Hepatocyte (in vitro differentiated cells): ENCODE measurements around the gene SPPL2C. TPM values are rescaled to one million over a fixed set of nuclear protein-coding genes. Genes with fewer than 3 reads are reported as not detected.
A peak's percentile ranks its signal among the peaks of the same experiment; 100 is the strongest.

ENCODE experiments used
- DNase-seq: peaks from one replicate; pipeline ENCODE4 v3.0.0-alpha.2; 2016; ENCODE audit warnings: low spot score
- H2AFZ ChIP-seq: fragments of 200-600 bp; sonication (generic); 2 replicates; pipeline ENCODE4 v1.6.0; 2016; ENCODE audit warnings: antibody characterized with exemption, mild to moderate bottlenecking
- H3K27ac ChIP-seq: fragments of 200-600 bp; sonication (generic); 2 replicates; pipeline ENCODE4 v1.5.1; 2016; ENCODE audit warnings: mild to moderate bottlenecking
- H3K27me3 ChIP-seq: fragments of 200-600 bp; sonication (generic); 2 replicates; pipeline ENCODE4 v1.6.1; 2016
- H3K36me3 ChIP-seq: fragments of 200-600 bp; sonication (generic); replicated peaks from 2 replicates; pipeline ENCODE4 v1.5.1; 2016; ENCODE audit warnings: low read depth; ENCODE audit not compliant: insufficient read depth
- H3K4me1 ChIP-seq: fragments of 200-600 bp; sonication (generic); 2 replicates; pipeline ENCODE4 v1.5.1; 2016; ENCODE audit warnings: mild to moderate bottlenecking, moderate library complexity; ENCODE audit not compliant: insufficient read depth
- H3K4me2 ChIP-seq: fragments of 200-600 bp; sonication (generic); 2 replicates; pipeline ENCODE4 v1.6.0; 2016
- H3K4me3 ChIP-seq: fragments of 200-600 bp; sonication (generic); 2 replicates; pipeline ENCODE4 v1.5.1; 2016; ENCODE audit warnings: mild to moderate bottlenecking
- H3K79me2 ChIP-seq: fragments of 200-600 bp; sonication (generic); 2 replicates; pipeline ENCODE4 v1.6.0; 2017; ENCODE audit warnings: mild to moderate bottlenecking
- H3K9me2 ChIP-seq: fragments of 200-600 bp; sonication (generic); replicated peaks from 2 replicates; pipeline ENCODE4 v1.6.0; 2017; ENCODE audit warnings: mild to moderate bottlenecking; ENCODE audit not compliant: insufficient read depth
- H3K9me3 ChIP-seq: fragments of 200-600 bp; sonication (generic); 2 replicates; pipeline ENCODE4 v1.5.1; 2016; ENCODE audit warnings: low read depth, mild to moderate bottlenecking
- H4K20me1 ChIP-seq: fragments of 200-600 bp; sonication (generic); 2 replicates; pipeline ENCODE4 v1.6.0; 2016; ENCODE audit warnings: mild to moderate bottlenecking; ENCODE audit not compliant: insufficient read depth, poor library complexity, severe bottlenecking
- EZH2 ChIP-seq: fragments of 200-600 bp; sonication (generic); IDR thresholded peaks from 2 replicates; pipeline ENCODE4 v1.6.1; 2016; ENCODE audit warnings: antibody characterized with exemption, mild to moderate bottlenecking, borderline replicate concordance
- EZH2phosphoT487 ChIP-seq: fragments of 200-600 bp; sonication (generic); IDR thresholded peaks from one replicate; pipeline ENCODE4 v1.6.1; 2018; ENCODE audit warnings: antibody characterized with exemption, mild to moderate bottlenecking, low read depth, moderate library complexity; ENCODE audit not compliant: unreplicated experiment, severe bottlenecking
- WGBS: methylation state at CpG from one replicate; pipeline ENCODE4 v1.1.6; 2016; ENCODE audit warnings: low lambda C conversion rate; ENCODE audit errors: missing lambda C conversion rate; 5-methylcytosine and 5-hydroxymethylcytosine counted together
- polyA plus RNA-seq: library from polyadenylated mRNA; unstranded; fragments of >200 nt; fragmentation: Nextera tagmentation; extraction: Ambion mirVana; gene quantifications from 2 replicates; pipeline ENCODE4 v1.2.1, GENCODE V29; 2016
- total RNA-seq: library from RNA; depleted of rRNA; stranded (reverse); fragments of >200 nt; gene quantifications from 2 replicates; pipeline ENCODE4 v1.2.3, GENCODE V29; 2014
- TF ChIP-seq, protein P1 (sequence below): fragments of 200-600 bp; sonication (generic); IDR thresholded peaks from 2 replicates; pipeline ENCODE4 v1.5.1; 2016; ENCODE audit warnings: antibody characterized with exemption, mild to moderate bottlenecking; ENCODE audit not compliant: poor library complexity

SPPL2C gene
- total and polyA plus RNA-seq, 2 experiments from 2014 or later, result not detected

DNA sequence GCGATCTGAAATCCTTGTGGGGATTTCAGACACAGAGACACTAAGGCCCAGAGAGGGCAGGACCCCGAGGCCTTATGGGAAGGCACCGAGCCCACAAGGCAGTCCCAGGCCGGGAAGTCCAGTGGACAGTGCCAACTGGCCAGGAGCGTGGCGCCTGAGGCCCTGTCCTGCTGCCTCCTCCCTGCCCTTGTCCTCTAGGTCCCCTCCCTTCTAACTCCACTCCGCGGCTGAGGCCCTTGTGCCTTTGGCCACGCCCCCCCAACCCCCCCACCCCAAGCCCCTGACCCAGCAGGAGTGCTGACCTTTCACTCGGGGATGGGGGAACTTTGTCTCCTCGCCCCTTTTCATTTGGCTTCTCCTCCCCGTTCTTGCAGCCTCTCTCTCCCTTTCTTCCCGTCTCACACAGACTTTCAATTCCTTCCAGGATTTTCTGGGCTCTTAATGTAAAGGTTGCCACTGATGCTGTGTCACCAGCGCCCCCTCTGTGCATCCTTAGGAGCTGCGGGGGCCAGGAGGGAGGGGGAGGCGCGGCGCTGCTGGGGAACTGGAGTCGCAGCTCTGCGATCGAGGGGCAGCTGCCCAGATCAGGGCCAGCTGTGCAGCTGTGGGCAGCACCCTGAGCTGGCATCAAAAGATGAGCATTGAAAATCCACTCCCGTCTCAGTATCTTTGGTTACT lies 31.5 kb upstream of the SPPL2C start:
- no peaks in the 10 kb centered on the region for H4K20me1 ChIP-seq
- H3K79me2 ChIP-seq, result no peaks in the 10 kb centered on the region
- WGBS, result 27% methylated on average over 17 of the region's 22 CpGs
- no peak overlapping the region for H3K4me2 ChIP-seq
- no peaks in the 10 kb centered on the region for H3K36me3 ChIP-seq
- H3K4me3 ChIP-seq, result no peak overlapping the region
- H3K27me3 ChIP-seq, result peaks cover 3% of the 10 kb centered on the region
- H2AFZ ChIP-seq, result no peak overlapping the region
- no peak overlapping the region for H3K27ac ChIP-seq
- H3K9me2 ChIP-seq, result no peaks in the 10 kb centered on the region
- H3K4me1 ChIP-seq, result no peaks in the 10 kb centered on the region
- no peak for DNase-seq
- H3K9me3 ChIP-seq, result no peaks in the 10 kb centered on the region
- TF ChIP-seq, protein P1, sequence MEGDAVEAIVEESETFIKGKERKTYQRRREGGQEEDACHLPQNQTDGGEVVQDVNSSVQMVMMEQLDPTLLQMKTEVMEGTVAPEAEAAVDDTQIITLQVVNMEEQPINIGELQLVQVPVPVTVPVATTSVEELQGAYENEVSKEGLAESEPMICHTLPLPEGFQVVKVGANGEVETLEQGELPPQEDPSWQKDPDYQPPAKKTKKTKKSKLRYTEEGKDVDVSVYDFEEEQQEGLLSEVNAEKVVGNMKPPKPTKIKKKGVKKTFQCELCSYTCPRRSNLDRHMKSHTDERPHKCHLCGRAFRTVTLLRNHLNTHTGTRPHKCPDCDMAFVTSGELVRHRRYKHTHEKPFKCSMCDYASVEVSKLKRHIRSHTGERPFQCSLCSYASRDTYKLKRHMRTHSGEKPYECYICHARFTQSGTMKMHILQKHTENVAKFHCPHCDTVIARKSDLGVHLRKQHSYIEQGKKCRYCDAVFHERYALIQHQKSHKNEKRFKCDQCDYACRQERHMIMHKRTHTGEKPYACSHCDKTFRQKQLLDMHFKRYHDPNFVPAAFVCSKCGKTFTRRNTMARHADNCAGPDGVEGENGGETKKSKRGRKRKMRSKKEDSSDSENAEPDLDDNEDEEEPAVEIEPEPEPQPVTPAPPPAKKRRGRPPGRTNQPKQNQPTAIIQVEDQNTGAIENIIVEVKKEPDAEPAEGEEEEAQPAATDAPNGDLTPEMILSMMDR, result peak; percentile 35
- TF ChIP-seq EZH2phosphoT487, result no peak

DNA sequence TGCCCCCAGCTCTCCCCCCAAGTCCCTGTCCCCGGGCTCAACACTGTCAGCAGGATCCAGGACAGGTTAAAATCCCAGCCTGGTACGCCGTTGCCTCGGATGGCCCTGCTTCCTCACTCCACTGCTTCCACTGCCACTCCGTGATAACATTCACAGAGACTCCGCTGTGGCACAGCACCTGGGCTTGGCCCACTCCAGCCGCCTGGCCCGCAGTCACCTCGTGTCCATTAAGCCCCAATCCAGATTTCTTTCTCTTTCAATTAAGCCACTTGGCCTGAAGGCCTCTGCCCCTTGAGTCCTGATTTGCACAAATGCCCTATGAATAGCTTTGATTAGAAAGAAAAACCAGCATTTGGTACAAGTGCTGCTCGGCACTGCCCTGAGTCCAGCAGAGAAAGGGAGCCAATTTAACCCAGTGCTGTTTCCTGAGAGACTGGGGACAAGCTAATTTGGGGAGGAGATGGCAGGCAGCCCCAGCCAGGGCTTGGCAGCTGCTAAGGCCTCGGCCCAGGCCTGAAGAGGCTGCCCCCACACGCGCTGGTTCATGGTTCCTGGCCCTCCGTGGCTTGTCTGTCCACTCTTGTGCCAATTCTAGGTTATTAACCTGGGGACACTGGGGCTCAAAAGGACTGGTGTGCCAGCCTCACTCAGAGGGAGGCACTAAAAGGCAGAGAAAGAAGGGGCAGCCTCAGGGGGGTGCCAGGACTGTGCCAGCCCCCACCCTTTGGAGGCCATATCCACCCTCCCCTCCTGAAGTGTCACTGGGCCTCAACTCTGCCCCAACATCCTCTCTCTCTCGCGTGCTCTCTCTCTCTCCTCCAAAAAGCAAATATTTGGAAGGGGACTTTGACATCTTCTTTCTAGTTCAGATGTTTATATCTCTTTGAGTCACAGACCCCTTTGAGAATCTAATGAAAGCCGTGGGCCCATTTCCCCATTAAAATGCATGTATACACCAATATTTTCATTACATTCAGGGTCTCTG lies 29.8 kb upstream of the SPPL2C start:
- no peaks in the 10 kb centered on the region for H3K4me1 ChIP-seq
- no peak for DNase-seq
- no peaks in the 10 kb centered on the region for H4K20me1 ChIP-seq
- no peaks in the 10 kb centered on the region for H3K36me3 ChIP-seq
- TF ChIP-seq EZH2phosphoT487, result no peak
- TF ChIP-seq, protein P1, result no peak
- no peak for TF ChIP-seq EZH2
- no peak overlapping the region for H2AFZ ChIP-seq
- H3K4me3 ChIP-seq, result no peak overlapping the region
- no peaks in the 10 kb centered on the region for H3K79me2 ChIP-seq
- no peaks in the 10 kb centered on the region for H3K9me3 ChIP-seq
- WGBS, result 85% methylated on average over 17 of the region's 17 CpGs
- no peak overlapping the region for H3K4me2 ChIP-seq
- no peaks in the 10 kb centered on the region for H3K9me2 ChIP-seq
- H3K27me3 ChIP-seq, result peaks cover 3% of the 10 kb centered on the region
- no peak overlapping the region for H3K27ac ChIP-seq

DNA sequence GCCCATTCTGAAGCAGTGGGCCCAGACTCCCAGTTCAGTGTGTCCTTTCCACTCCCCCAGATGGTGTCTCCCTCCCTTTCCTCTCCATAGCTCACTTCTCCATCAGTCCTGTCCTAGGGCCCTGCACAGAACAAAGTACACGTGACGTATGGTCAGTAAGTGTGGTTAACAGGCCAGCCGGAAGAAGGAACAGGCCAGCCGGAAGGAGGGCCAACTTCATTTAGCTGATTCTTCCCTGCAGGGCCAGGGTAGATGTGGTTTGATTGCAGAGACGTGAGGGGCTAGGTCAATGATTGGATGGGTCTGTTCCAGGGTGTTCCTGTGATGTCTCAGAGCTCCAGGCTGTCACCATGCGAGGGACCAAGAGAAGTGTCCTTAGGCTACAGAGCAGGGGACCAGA lies 28.9 kb upstream of the SPPL2C start:
- Histone ChIP-seq H3K4me3 (no peak overlapping the region), H3K9me2 (no peaks in the 10 kb centered on the region), H3K9me3 (no peaks in the 10 kb centered on the region), H3K27me3 (peaks cover 3% of the 10 kb centered on the region), H3K27ac (no peak overlapping the region), H3K36me3 (no peaks in the 10 kb centered on the region), H4K20me1 (no peaks in the 10 kb centered on the region), H3K79me2 (no peaks in the 10 kb centered on the region), H2AFZ (no peak overlapping the region), H3K4me1 (no peaks in the 10 kb centered on the region), H3K4me2 (no peak overlapping the region)
- TF ChIP-seq EZH2 (no peak), EZH2phosphoT487 (no peak)
- TF ChIP-seq, protein P1, result no peak
- DNase-seq, result no peak
- WGBS, result 80% methylated on average over 6 of the region's 6 CpGs
